ENCODE results near the gene ZDHHC12.

GRCh38 chr9:128723866-128724743 is at the start of gene ZDHHC12:
- TF ChIP-seq POLR2A (IDR thresholded peaks at IDR 0.05; ENCODE audit: low read length), result peak; percentile 91
- no peak for TF ChIP-seq GATA1 (IDR thresholded peaks at IDR 0.05; ENCODE audit: low read depth, low read length)

Measured in erythroblast (primary cell).